Renal pelvis (tissue), 4 donors: Measurements from ENCODE around the gene PCSK7. TPM values are rescaled to one million over a fixed set of nuclear protein-coding genes. Genes with fewer than 3 reads are reported as not detected.
"Not testable (repeated sequence)": the region's sequence is repeated elsewhere in the genome, so short reads cannot be mapped to it uniquely, and the experiment has no call there.

Source experiments
- DNase-seq: peaks from one replicate; pipeline ENCODE4 v3.0.0-alpha.2; 2013
- polyA plus RNA-seq, 3 donors: library from polyadenylated mRNA; unstranded; fragments of 120-200 nt; gene quantifications; one replicate each; pipeline ENCODE4 v1.2.1, GENCODE V29; 2013; ENCODE audit not compliant: insufficient read length in 3 of 3

Gene PCSK7
- polyA plus RNA-seq, 3 donors: 20.7 to 33.6 (median 31.8) TPM

GRCh38 chr11:117218133-117218915 lies 13.5 kb downstream of the PCSK7 start:
- DNase-seq: no peak

- DNase-seq: no peak
Measured at GRCh38 chr11:117217141-117218084, 14.5 kb downstream of the PCSK7 start.

- no peak for DNase-seq
Measured at GRCh38 chr11:117214404-117215110, 17.3 kb downstream of the PCSK7 start.

GRCh38 chr11:117212697-117213355 lies 19.0 kb downstream of the PCSK7 start:
- DNase-seq: no peak

- no peak for DNase-seq
Measured at GRCh38 chr11:117210620-117211019, 21.3 kb downstream of the PCSK7 start.

- DNase-seq: not testable (repeated sequence)
Measured at GRCh38 chr11:117209351-117210125, 22.3 kb downstream of the PCSK7 start.

GRCh38 chr11:117208710-117209109 lies 23.2 kb downstream of the PCSK7 start:
- DNase-seq: not testable (repeated sequence)

GRCh38 chr11:117207481-117207880 lies 24.4 kb downstream of the PCSK7 start:
- not testable (repeated sequence) for DNase-seq

- DNase-seq: not testable (repeated sequence)
Measured at GRCh38 chr11:117206859-117207258, 25.0 kb downstream of the PCSK7 start.

GRCh38 chr11:117206111-117206510 lies 25.8 kb downstream of the PCSK7 start:
- not testable (repeated sequence) for DNase-seq

- no peak for DNase-seq
Measured at GRCh38 chr11:117205211-117205818, 26.6 kb downstream of the PCSK7 start.

GRCh38 chr11:117204283-117205080 lies 27.4 kb downstream of the PCSK7 start:
- DNase-seq: no peak

GRCh38 chr11:117203069-117203407 lies 28.8 kb downstream of the PCSK7 start:
- no peak for DNase-seq

GRCh38 chr11:117202386-117203068 lies 29.3 kb downstream of the PCSK7 start:
- DNase-seq: no peak

- no peak for DNase-seq
Measured at GRCh38 chr11:117201658-117202305, 30.1 kb downstream of the PCSK7 start.

GRCh38 chr11:117200813-117201657 lies 30.8 kb downstream of the PCSK7 start:
- no peak for DNase-seq
